ENCODE results near the gene NOTCH2.
"Not testable (repeated sequence)": the region's sequence is repeated elsewhere in the genome, so short reads cannot be mapped to it uniquely, and the experiment has no call there.

DNA sequence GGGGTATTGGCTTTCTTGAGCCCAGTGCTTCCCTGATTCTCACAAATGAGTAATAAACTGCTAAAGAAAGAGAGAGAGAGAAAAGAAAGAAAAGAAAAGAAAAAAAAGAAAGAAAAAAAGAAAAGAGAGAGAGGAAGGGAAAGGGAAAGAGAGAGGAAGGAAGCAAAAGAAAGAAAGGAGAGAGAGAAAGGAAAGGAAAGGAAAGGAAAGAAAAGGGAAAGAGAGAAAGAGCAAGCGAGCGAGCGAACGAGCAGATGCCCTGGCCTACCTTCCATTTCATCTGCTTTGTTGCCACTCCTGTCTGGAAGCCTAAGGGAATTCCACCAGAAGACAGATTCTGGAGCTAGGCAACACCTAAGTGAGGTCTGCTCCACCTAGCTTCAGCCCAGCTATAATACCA lies 27.7 kb downstream of the NOTCH2 start:
- TF ChIP-seq CTCF, POLR2A, POLR2AphosphoS5 (IDR thresholded peaks at IDR 0.05): not testable (repeated sequence)

Measured in breast epithelium (tissue), 3 donors.